GM12874 (cell line): ENCODE measurements around the gene EDIL3.

ENCODE experiments used
- TF ChIP-seq, protein P1 (sequence below): IDR thresholded peaks from 2 replicates; pipeline ENCODE4 v1.5.1; 2011; ENCODE audit warnings: low read depth, mild to moderate bottlenecking, control low read depth, low read length, moderate library complexity; ENCODE audit not compliant: insufficient read depth

Gene EDIL3

DNA sequence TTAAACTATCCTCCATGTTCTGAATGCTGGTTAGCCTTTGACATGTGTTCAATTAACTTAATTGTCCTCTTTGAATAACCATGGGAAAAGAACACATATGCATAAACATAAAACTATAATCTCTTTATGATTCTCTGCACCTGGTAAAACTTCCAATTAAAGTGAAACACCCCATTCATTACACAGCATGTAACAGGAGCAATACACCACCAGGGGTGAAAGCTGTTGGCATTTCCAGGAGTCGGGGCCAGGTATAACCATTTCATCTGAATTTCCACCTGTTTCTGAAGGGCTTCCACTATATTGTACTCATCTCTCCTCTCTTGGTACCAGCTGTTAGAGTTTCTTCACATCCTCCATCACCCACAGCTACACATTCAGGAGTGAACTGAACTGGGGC is 303.8 kb downstream of the EDIL3 start:
- TF ChIP-seq, protein P1, sequence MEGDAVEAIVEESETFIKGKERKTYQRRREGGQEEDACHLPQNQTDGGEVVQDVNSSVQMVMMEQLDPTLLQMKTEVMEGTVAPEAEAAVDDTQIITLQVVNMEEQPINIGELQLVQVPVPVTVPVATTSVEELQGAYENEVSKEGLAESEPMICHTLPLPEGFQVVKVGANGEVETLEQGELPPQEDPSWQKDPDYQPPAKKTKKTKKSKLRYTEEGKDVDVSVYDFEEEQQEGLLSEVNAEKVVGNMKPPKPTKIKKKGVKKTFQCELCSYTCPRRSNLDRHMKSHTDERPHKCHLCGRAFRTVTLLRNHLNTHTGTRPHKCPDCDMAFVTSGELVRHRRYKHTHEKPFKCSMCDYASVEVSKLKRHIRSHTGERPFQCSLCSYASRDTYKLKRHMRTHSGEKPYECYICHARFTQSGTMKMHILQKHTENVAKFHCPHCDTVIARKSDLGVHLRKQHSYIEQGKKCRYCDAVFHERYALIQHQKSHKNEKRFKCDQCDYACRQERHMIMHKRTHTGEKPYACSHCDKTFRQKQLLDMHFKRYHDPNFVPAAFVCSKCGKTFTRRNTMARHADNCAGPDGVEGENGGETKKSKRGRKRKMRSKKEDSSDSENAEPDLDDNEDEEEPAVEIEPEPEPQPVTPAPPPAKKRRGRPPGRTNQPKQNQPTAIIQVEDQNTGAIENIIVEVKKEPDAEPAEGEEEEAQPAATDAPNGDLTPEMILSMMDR, result no peak

DNA sequence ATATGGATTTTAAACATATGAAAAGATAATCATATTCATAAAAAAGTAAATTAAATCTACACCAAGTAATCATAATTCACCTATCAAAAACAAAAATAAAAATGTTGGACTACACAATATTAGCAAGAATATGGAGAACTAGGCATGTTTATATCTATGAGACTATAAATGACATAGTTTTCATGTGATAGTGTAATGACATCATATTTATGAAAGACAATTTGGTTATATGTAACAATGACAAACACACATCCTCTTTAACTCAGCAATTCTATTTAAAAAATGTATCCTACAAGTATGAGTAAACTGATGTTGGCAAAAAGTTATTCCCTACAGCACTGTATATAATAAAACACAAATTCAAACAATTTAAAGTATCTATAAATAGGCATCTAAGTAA is 312.3 kb downstream of the EDIL3 start:
- TF ChIP-seq, protein P1, result no peak

DNA sequence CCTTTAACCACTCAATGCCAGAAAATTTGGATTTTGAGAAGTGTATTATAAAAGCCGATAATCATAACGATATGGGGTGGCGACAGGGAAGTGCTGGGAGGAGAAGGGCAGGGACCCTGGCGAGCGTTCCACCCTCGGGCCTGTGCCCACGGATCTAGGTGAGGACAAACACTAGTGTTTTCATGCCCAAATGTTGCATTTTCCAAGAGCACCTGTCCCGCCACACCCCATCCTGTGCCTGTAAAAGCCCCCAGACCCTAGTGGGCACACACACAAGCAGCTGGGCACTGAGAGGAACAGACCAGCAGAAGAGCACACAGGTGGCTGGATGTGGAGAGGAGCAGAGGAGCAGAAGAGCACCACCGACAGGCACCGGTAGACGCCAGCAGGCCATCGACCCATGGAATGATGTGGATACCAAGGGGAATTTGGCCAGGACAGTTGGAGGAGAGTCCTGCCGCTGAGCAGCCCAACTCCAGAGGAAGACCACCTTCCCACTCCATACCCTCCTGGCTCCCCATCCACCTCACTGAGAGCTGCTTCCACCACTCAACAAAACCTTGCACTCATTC is 315.0 kb downstream of the EDIL3 start:
- TF ChIP-seq, protein P1, result no peak

DNA sequence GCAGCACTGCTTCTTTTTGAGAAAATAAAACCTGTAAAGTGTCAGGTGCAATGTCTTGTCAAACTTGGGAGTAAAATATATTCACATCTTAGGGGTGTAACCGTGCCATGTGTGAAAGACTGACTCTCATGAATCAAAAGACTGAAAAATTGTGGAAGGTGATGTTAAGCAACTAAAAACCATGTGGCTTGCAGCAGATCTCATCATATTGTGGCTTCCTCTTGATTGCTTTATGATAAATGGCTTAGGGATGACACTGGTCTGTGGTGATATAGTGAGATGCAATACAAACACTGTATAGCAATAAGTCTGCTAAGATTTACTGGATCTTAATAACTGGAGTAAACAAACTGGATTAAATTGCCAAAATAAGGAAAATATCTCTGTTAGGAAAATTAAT is 321.6 kb downstream of the EDIL3 start:
- TF ChIP-seq, protein P1, result no peak

DNA sequence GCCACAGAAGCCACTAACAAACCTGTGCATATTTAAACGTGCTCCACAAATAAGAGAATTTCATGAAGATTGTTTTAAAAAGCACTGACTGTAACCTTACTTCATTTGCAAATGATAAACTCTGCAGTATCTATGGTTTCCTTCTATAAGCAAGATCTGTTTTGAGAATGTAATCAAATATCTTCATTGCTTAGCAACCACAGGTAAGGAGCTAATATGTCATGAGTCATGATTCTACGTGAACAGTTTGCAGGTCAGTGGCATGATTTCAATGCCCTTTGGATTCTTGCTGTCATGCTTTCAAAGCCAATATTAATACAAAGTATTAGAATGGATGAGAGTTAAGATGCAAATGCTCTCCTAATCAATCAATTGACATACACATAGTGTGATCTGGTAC is 325.0 kb downstream of the EDIL3 start:
- TF ChIP-seq, protein P1, result no peak

DNA sequence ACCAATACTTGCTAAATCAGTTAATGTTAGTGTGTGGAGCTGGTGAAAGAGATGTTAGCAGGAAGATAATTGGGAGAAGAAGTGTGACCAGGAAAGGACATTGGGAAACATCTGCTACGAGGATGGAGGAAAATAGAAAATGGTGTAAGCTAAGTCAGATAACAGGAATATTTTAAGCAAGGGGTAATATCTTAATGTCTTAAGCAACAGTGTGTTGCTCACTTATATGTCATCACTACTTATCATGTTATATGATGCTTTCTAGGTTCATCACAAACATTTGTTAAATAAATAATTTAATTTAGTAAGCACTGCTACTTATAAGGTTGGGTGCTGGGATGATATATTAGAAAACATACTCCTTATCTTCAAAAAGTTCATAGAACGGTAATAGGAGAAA is 326.1 kb downstream of the EDIL3 start:
- TF ChIP-seq, protein P1, result no peak

DNA sequence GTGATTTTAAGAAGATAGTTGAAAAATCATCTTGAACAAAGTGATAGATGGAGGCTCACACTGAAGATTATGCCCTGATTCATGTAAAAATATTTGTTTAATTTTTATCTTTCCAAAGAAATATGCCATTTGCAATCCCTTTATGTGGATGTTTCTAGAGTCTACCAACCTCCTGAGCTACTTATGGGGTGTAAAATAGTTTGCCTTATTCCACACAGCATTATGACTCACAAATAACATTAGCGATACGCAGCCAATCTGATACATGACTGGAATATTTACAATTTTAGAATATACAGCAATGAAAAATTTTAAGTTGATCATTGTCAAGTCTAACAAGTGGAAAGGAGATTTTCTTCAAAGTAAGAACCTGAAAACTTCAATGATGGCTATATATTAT is 327.5 kb downstream of the EDIL3 start:
- TF ChIP-seq, protein P1, result no peak
